Activated CD8-positive, alpha-beta memory T cell treated with anti-CD3 and anti-CD28 coated beads, Interleukin-2, amount 50 U/mL, for 1 hour (primary cell): ENCODE data around the gene BAHCC1.

Experiments
- DNase-seq: peaks from one replicate; pipeline ENCODE4 v3.0.0-alpha.2; 2020; ENCODE audit errors: extremely low read depth

The BAHCC1 gene

DNA sequence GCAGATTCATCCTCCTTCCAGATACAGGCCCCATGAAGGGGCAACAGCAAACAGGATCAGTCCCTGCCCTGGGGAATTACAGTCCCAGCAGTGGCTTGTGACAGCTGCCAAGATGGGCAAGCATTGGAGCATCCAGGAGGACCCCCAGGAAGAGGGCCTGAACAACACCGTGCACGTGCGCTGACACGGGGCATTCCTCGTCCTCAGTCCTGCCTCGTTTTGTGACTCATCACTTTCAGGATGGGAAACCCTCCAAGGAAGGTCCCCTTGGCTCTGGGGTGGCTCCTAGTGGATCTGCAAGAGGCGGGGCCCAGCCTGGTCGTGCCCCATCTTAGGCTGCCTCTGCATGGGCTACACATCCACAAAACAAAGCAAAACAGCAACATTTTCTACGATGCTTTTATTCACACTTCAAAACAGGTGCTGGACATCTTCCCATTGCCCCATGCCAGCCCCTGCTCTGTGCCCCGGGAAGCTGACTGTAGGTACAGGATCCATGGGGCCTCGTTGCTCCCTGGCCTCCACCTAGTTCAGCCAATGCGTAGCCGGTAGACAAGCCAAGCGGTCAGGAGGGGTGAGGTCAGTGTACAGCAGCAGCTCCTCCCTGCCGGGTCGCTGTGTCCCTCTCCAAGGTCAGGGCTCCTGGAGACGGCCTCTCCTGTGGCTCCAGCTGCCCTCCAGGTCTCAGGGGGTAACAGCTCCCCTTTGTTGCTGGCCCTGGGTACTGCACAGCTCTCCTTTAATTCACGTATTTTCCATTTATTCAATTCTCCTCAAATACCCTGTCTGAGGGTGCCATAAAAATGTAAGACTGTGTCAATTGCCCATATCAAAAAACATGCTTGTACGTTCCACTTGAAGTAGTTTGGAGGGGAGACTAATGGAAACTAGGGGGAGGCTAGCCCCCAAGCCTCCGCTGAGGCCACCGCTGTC is 85.1 kb downstream of the BAHCC1 start:
- no peak for DNase-seq

GRCh38 chr17:81481073-81481799 is 86.0 kb downstream of the BAHCC1 start:
- DNase-seq, result peak; percentile 22

DNA sequence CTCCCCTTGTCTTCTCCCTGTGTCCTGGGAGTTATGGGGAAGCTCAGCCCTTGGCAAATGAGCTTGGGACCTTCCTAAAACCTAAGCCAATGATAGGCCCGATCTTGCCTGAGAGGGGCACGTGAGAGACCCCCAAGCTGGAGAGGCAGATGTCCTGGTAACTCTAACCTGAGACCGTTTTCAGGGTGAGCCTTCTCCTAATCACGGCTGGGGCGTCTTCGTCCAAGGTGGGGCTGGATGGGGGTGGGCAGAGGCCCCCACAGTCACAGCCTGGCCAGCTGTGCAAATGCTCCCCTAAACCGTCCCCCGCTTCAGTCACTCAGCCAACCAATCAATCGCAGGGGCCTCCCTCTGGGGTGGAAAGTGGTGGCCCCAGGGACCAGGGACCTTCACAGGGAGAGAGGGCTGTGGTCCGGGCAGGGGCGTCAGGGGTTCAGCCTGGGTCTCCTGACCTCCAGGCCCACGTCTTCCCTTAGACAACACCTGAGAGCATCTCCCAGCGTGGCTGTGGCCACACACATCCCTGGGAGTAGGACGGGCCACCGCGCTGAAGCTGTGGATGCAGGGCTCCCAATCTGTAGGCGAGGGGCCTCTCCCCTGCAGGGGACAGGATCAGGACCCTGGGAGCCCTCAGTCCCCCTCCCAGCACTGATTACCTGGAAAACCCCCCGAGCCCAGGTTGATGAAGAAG is 86.7 kb downstream of the BAHCC1 start:
- DNase-seq, result no peak

DNA sequence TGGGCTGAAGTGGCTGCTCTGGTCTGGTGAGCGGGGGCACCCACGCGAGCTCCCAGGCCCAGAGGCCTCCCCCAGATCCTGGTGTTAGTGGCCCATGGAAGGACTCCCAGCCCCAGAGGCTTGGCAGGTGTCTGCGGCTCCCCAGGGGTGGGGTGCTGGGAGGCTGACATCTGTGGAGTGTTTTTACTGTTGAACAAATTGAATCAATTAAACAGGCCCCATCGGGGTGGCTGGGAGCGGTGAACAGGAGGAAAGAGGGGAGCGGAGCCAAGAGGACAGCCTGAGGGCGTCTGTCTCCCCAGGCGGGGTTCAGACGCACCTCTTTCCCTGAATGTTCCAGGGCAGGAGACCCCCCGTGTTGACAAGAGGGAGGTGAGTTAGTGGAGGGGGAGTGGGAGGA is 87.4 kb downstream of the BAHCC1 start:
- DNase-seq, result no peak

GRCh38 chr17:81483085-81483861 is 88.0 kb downstream of the BAHCC1 start:
- DNase-seq, result no peak

DNA sequence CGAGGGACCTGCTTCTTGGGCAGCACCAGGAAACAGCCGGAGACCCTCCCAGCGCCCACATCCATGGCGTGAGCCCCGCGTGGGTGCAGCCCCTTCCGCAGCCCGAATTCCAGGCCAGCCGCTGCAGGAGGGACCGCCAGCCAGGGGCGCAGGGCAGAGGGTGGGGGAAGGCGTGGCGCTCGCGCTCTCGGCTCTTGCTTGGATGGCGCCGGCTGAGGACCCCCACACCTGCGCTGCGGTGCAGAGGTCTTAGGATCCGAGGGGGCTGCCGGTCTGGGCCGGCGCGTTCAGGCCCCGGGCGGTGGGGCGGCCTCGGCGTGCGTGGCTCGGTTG is 88.6 kb downstream of the BAHCC1 start:
- DNase-seq, result no peak

- DNase-seq, result peak; percentile 49
Measured at GRCh38 chr17:81484195-81484979, 89.1 kb downstream of the BAHCC1 start.

DNA sequence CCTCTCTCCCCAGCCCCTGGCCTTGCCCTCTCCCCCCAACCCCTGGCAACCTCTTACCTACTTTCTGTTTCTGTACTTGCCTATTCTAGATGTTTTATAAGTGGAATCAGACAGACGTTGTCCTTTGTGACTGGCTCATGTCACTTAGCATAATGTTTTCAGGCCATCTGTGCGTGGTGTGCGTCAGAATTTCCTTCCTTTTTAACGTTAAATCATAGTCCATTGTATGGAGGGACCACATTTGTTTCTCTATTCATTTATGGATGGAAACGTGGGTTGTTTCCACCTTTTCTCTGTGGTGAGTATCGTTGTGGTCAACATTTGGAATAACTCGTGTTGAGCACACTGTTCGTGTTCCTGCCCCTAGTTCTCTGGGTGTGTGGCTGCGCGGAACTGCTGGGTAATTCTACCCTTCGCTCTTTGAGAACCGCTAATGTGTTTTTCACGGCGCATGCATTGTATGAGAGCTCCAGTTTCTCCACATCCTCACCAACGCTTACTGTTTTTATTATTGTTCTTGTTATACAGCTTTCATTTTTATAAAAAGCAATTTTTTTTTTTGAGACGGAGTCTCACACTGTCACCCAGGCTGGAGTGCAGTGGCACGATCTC is 91.0 kb downstream of the BAHCC1 start:
- no peak for DNase-seq

DNA sequence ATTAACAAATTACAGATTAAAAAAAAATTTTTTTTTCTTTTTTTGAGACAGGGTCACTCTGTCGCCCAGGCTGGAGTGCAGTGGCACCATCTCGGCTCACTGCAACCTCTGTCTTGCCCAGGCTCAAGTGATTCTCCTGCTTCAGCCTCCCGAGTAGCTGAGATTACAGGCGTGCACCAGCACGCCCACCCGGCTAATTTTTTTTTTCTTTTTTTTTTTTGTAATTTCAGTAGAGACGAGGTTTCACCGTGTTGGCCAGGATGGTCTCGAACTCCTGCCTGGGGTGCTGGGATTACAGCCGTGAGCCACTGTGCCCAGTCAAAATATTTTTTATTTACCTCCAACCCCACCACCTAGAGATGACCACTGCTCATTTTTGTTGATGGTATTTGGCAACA is 91.8 kb downstream of the BAHCC1 start:
- DNase-seq, result no peak

DNA sequence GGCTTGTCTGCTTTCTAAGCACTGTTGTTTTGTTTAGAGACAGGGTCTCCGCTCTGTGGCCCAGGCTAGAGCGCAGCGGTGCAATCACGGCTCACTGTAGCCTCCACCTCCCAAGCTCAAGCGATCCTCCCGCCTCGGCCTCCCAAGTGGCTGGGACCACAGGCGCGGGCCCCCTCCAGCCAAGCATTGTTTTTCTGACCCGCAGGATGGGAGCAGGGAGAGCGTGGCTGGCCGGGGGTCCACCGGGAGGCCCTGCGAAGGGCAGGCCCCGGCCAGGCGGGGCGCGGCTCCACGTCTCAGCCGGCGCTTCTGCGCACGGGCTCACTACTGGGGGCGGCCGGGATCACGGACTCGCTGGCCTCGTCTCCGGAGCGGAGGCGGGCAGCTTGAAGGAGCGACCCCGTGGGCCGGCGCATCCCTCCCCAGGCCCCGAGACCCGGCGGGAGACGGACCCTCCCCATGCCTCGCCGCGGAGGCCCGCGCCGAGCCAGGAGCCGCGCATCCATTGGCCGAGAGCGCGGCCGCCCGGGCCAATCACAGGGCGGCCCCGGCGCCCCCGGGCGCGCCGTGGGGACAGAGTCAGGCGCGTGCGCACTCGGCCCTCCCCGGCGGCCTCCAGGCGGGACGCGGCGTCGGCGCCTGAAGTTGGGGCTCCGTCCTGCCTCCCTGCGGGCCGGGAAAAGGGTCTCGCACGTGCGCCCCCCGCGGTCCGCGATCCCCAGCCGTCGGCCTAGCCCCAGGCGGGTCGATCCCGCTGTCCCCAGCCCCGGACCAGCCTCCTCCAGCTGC is 92.4 kb downstream of the BAHCC1 start:
- no peak for DNase-seq

DNA sequence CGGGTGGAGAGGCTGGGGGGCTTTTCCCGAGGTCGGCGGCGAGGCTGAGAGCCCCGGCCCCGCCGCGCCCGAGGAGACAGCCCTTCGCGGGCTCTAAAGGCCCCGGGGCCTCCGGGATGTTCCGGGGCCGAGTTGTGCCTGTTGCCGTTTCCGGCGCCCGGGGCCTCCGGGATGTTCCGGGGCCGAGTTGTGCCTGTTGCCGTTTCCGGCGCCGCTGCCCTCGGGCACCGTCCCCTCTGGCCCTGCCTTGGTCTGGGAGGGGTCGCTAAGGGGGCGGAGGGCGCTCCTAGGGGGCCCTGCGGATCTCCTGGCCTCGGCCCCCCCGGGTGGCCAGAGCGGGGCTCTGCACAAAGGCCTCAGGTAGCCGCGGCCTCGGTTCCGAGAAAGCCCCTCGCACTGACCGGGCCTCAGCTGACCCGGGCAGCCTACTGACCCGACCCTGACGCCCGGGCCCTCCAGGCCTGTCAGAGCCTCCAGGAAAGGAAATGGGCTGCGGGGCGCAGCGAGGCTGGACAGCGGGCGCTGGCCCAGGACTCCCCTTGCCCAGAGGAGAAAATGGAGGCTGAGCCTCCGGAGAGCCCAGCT is 93.1 kb downstream of the BAHCC1 start:
- DNase-seq, result no peak

DNA sequence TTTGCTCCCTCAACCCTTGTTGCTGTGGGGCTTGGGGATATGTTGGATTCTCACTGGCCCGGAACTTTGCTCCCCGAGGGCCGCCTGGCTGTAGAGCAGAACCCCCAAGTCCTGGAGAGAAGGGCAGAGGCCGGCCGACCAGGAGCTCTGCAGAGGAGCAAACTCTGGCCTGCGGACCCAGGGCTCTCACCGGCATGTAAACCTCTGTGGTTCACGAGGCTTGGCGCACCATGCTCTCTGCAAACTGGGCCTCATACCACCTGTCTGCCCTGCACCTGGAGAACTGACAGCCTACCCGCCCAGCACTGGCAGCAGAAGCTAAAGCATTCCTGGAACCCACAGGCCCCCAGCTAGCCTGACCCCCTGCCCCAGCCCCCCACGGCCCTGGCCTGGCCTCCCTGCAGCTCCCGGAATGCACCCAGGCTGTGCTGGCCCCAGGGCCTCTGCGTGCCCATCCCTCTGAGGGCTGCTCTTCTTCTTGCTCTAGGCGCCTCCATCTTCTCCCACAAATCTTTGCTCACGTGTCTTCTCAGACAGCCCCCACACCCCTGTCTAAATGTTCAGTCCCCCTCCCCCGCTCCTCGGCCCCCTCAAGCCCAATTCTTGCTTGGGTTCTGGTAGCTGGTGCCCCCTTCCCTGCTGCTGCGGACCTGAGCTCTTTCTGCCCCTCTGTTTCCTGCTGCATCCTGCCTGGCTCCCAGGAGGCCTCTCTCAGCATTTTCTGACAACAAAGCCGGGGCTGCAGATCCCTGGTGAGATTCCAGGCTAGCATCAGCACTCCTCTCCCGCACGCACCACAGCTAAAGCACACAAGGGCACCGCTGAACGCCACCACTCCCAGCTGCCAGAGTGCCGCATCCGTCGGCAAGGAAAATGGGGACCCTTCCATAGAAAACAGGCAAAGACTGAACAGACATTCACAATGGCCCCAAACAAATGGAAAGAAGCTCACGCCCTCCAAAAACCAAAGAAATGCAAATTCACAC is 94.0 kb downstream of the BAHCC1 start:
- DNase-seq, result no peak

- DNase-seq, result no peak
Measured at GRCh38 chr17:81489998-81490992, 95.0 kb downstream of the BAHCC1 start.

GRCh38 chr17:81491181-81491581 is 95.9 kb downstream of the BAHCC1 start:
- no peak for DNase-seq

DNA sequence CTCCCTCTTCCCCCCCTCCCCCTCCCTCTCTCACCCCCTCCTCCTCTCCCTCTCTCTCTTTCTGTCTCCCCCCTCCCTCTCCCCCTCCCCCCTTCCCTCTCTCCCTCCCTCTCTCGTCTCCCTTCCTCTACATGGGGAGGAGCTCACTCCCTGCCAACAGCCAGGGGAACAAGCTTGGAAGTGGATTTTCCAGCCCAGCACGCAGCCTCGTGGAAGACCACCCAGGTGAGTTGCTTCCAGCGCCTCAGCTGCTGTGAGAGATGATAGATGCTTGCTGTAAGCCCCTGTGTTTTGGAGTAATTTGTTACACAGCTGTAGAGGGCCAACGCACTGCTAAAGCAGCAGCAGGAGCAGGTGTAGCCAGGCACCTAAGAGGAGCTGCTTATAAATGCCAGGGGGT is 96.5 kb downstream of the BAHCC1 start:
- DNase-seq, result no peak

DNA sequence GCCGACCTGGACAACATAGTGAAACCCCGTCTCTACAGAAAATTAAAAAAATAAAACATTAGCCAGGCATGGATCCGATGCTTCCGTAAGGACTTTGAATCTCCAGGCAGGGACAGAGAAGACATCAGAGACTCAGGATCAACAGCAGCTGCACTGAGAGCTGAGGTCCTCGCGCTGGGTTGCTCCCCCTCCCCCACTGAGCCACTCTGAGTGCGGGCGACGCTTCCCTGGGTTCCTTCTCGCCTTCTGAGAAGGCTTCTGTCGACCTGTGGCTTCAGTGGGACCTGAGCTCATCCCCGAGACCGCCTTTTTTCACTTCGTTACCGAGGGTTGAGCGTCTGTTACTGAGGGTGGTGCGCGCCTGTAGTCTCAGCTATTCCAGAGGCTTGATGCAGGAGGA is 96.9 kb downstream of the BAHCC1 start:
- no peak for DNase-seq

DNA sequence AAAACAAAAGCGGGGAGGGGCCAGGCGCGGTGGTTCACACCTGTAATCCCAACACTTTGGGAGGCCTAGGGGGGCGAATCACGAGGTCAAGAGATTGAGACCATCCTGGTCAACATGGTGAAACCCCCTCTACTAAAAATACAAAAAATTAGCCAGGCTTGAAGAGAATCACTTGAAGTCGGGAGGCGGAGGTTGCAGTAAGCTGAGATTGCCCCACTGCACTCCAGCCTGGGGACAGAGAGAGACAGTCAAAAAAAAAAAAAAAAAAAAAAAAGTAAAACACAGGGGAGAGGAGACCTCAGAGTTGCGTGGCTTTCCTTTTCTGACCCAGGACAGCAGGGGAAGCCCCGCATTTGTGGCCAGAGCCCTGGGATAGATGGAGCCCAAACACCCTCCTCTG is 97.4 kb downstream of the BAHCC1 start:
- no peak for DNase-seq
